WTC11 (cell line): ENCODE measurements around the gene PBOV1. TPM values are rescaled to one million over a fixed set of nuclear protein-coding genes. Genes with fewer than 3 reads are reported as not detected.

Source experiments
- ATAC-seq: fragments of 200-7000 bp; cut with Tn5 transposase; 2 replicates; pipeline ENCODE4 v1.10.0; 2021; ENCODE audit warnings: mild to moderate bottlenecking, moderate library complexity
- CTCF ChIA-PET: fragments of 300-600 bp; sonication (Branson Sonifier 250); formaldehyde crosslinking; loops from one replicate; lab custom pipeline; 2021; ENCODE audit warnings: antibody characterized with exemption; lab: Charles Lee
- POLR2A ChIA-PET: fragments of 350-600 bp; sonication (Branson Sonifier 250); formaldehyde crosslinking; loops from one replicate; lab custom pipeline; 2021; ENCODE audit warnings: antibody characterized with exemption; lab: Charles Lee
- DNase-seq: peaks from one replicate; pipeline ENCODE4 v3.0.0; 2021; ENCODE audit warnings: low spot score
- H3K27ac Mint-ChIP-seq: 2 replicates; pipeline ENCODE4 v1.8.0; 2021; ENCODE audit warnings: mixed read lengths
- H3K27me3 Mint-ChIP-seq: 2 replicates; pipeline ENCODE4 v1.8.0; 2021; ENCODE audit warnings: low read depth, mild to moderate bottlenecking, moderate library complexity, mixed read lengths
- H3K36me3 Mint-ChIP-seq: 2 replicates; pipeline ENCODE4 v1.8.0; 2021; ENCODE audit warnings: mixed read lengths
- H3K4me1 Mint-ChIP-seq: 2 replicates; pipeline ENCODE4 v1.8.0; 2022; ENCODE audit warnings: mixed read lengths
- H3K4me3 Mint-ChIP-seq: 2 replicates; pipeline ENCODE4 v1.8.0; 2021; ENCODE audit warnings: mild to moderate bottlenecking, moderate library complexity, mixed read lengths
- H3K9me3 Mint-ChIP-seq: 2 replicates; pipeline ENCODE4 v1.8.0; 2021; ENCODE audit warnings: mixed read lengths
- ESRRA ChIP-seq: sonication (generic); formaldehyde crosslinking; IDR thresholded peaks from 2 replicates; pipeline ENCODE4 v1.8.1; 2022; ENCODE audit warnings: mild to moderate bottlenecking, missing genetic modification reagents, borderline replicate concordance
- ETV6 ChIP-seq: sonication (generic); formaldehyde crosslinking; IDR thresholded peaks from 2 replicates; pipeline ENCODE4 v1.8.1; 2022; ENCODE audit warnings: mild to moderate bottlenecking, missing genetic modification reagents
- GRHL2 ChIP-seq: fragments of 250-450 bp; sonication (Bioruptor Pico); IDR thresholded peaks from 2 replicates; pipeline ENCODE4 v1.8.0; 2022; ENCODE audit warnings: mild to moderate bottlenecking, moderate library complexity; ENCODE audit not compliant: insufficient replicate concordance, severe bottlenecking
- GTF2I ChIP-seq: fragments of 250-450 bp; sonication (Bioruptor Pico); conservative IDR thresholded peaks from 2 replicates; pipeline ENCODE4 v1.4.0; 2021; ENCODE audit warnings: mild to moderate bottlenecking
- KAT7 ChIP-seq: sonication (generic); formaldehyde crosslinking; IDR thresholded peaks from 2 replicates; pipeline ENCODE4 v1.8.1; 2023; ENCODE audit warnings: missing genetic modification reagents, mild to moderate bottlenecking, borderline replicate concordance
- NFATC4 ChIP-seq: fragments of 250-450 bp; sonication (Bioruptor Pico); IDR thresholded peaks from 2 replicates; pipeline ENCODE4 v1.9.0; 2021; ENCODE audit warnings: mild to moderate bottlenecking
- NR2C2 ChIP-seq: sonication (generic); formaldehyde crosslinking; IDR thresholded peaks from 2 replicates; pipeline ENCODE4 v1.8.0; 2022; ENCODE audit warnings: mild to moderate bottlenecking, missing genetic modification reagents
- NR3C1 ChIP-seq: sonication (generic); formaldehyde crosslinking; conservative IDR thresholded peaks from 2 replicates; pipeline ENCODE4 v1.8.1; 2023; ENCODE audit warnings: low read depth, mild to moderate bottlenecking, missing genetic modification reagents
- OVOL2 ChIP-seq: fragments of 250-450 bp; sonication (Bioruptor Pico); IDR thresholded peaks from 2 replicates; pipeline ENCODE4 v1.9.0; 2021; ENCODE audit warnings: mild to moderate bottlenecking, borderline replicate concordance
- SMAD4 ChIP-seq: sonication (generic); formaldehyde crosslinking; IDR thresholded peaks from 2 replicates; pipeline ENCODE4 v1.8.0; 2022; ENCODE audit warnings: mild to moderate bottlenecking, missing genetic modification reagents
- ZNF232 ChIP-seq: sonication (generic); formaldehyde crosslinking; IDR thresholded peaks from 2 replicates; pipeline ENCODE4 v1.8.0; 2022; ENCODE audit warnings: mild to moderate bottlenecking, missing genetic modification reagents
- ZNF416 ChIP-seq: fragments of 250-450 bp; sonication (Bioruptor Pico); IDR thresholded peaks from 2 replicates; pipeline ENCODE4 v1.9.0; 2021; ENCODE audit warnings: mild to moderate bottlenecking, inconsistent platforms
- ZNF423 ChIP-seq: fragments of 250-450 bp; sonication (Bioruptor Pico); IDR thresholded peaks from 2 replicates; pipeline ENCODE4 v2.1.2; 2022; ENCODE audit warnings: mild to moderate bottlenecking, moderate library complexity
- ZNF671 ChIP-seq: fragments of 250-450 bp; sonication (Bioruptor Pico); IDR thresholded peaks from 2 replicates; pipeline ENCODE4 v1.8.0; 2021; ENCODE audit warnings: mild to moderate bottlenecking
- total RNA-seq: library from RNA; stranded (reverse); gene quantifications from 3 replicates; pipeline ENCODE4 v1.2.3, GENCODE V29; 2021
- TF ChIP-seq, protein P1 (sequence below): fragments of 250-450 bp; sonication (Bioruptor Pico); IDR thresholded peaks from 2 replicates; pipeline ENCODE4 v1.9.0; 2021; ENCODE audit warnings: mild to moderate bottlenecking
- TF ChIP-seq, protein P2 (sequence below): sonication (generic); formaldehyde crosslinking; IDR thresholded peaks from 2 replicates; pipeline ENCODE4 v1.8.0; 2022; ENCODE audit warnings: mild to moderate bottlenecking, missing genetic modification reagents
- TF ChIP-seq, protein P3 (sequence below): fragments of 200-600 bp; IDR thresholded peaks from 2 replicates; pipeline ENCODE4 v1.8.0; 2022; ENCODE audit warnings: antibody characterized with exemption
- TF ChIP-seq, protein P4 (sequence below): fragments of 250-450 bp; sonication (Bioruptor Pico); IDR thresholded peaks from 2 replicates; pipeline ENCODE4 v1.9.0; 2021; ENCODE audit warnings: mild to moderate bottlenecking
- TF ChIP-seq, protein P5 (sequence below): fragments of 250-450 bp; sonication (Bioruptor Pico); IDR thresholded peaks from 2 replicates; pipeline ENCODE4 v2.1.2; 2022; ENCODE audit warnings: mild to moderate bottlenecking, moderate library complexity
- TF ChIP-seq, protein P6 (sequence below): sonication (generic); formaldehyde crosslinking; IDR thresholded peaks from 2 replicates; pipeline ENCODE4 v1.8.1; 2022; ENCODE audit warnings: mild to moderate bottlenecking, moderate library complexity, missing genetic modification reagents

PBOV1 gene
- total RNA-seq, 1 experiment from 2014 or later: not detected

DNA sequence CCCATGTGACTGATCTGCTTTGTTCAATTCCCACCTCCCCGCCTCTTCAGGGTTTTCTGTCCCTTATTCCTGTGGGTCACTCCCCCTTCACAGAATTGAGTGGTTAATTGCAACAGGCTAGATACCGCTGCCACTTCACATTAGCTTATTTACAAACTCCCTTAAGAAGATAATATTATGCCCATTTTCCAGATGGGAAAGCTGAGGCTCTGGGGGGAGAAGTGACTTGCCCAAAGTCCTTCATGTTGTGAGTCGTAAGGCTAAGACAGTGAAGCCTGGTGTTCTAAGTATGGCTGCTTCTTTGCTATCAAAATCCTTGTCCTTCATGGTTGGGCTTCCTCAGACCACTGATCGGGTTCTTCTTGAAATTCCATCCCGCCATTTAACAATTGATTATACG, 39.9 kb upstream of the PBOV1 start (continued):
- TF ChIP-seq SMAD4 (CRISPR knock-in tag) (no peak), KAT7 (CRISPR knock-in tag) (no peak), ZNF423 (no peak), ETV6 (no peak), NR3C1 (CRISPR knock-in tag) (no peak), ZNF232 (CRISPR knock-in tag) (no peak), GTF2I (CRISPR knock-in tag) (no peak), ZNF416 (CRISPR knock-in tag) (no peak)
- TF ChIP-seq, protein P1, sequence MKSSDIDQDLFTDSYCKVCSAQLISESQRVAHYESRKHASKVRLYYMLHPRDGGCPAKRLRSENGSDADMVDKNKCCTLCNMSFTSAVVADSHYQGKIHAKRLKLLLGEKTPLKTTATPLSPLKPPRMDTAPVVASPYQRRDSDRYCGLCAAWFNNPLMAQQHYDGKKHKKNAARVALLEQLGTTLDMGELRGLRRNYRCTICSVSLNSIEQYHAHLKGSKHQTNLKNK (CRISPR knock-in tag): no peak
- TF ChIP-seq, protein P2, sequence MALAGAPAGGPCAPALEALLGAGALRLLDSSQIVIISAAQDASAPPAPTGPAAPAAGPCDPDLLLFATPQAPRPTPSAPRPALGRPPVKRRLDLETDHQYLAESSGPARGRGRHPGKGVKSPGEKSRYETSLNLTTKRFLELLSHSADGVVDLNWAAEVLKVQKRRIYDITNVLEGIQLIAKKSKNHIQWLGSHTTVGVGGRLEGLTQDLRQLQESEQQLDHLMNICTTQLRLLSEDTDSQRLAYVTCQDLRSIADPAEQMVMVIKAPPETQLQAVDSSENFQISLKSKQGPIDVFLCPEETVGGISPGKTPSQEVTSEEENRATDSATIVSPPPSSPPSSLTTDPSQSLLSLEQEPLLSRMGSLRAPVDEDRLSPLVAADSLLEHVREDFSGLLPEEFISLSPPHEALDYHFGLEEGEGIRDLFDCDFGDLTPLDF: no peak
- TF ChIP-seq, protein P3, sequence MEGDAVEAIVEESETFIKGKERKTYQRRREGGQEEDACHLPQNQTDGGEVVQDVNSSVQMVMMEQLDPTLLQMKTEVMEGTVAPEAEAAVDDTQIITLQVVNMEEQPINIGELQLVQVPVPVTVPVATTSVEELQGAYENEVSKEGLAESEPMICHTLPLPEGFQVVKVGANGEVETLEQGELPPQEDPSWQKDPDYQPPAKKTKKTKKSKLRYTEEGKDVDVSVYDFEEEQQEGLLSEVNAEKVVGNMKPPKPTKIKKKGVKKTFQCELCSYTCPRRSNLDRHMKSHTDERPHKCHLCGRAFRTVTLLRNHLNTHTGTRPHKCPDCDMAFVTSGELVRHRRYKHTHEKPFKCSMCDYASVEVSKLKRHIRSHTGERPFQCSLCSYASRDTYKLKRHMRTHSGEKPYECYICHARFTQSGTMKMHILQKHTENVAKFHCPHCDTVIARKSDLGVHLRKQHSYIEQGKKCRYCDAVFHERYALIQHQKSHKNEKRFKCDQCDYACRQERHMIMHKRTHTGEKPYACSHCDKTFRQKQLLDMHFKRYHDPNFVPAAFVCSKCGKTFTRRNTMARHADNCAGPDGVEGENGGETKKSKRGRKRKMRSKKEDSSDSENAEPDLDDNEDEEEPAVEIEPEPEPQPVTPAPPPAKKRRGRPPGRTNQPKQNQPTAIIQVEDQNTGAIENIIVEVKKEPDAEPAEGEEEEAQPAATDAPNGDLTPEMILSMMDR: no peak
- TF ChIP-seq, protein P4, sequence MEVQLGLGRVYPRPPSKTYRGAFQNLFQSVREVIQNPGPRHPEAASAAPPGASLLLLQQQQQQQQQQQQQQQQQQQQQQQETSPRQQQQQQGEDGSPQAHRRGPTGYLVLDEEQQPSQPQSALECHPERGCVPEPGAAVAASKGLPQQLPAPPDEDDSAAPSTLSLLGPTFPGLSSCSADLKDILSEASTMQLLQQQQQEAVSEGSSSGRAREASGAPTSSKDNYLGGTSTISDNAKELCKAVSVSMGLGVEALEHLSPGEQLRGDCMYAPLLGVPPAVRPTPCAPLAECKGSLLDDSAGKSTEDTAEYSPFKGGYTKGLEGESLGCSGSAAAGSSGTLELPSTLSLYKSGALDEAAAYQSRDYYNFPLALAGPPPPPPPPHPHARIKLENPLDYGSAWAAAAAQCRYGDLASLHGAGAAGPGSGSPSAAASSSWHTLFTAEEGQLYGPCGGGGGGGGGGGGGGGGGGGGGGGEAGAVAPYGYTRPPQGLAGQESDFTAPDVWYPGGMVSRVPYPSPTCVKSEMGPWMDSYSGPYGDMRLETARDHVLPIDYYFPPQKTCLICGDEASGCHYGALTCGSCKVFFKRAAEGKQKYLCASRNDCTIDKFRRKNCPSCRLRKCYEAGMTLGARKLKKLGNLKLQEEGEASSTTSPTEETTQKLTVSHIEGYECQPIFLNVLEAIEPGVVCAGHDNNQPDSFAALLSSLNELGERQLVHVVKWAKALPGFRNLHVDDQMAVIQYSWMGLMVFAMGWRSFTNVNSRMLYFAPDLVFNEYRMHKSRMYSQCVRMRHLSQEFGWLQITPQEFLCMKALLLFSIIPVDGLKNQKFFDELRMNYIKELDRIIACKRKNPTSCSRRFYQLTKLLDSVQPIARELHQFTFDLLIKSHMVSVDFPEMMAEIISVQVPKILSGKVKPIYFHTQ (CRISPR knock-in tag): no peak

DNA sequence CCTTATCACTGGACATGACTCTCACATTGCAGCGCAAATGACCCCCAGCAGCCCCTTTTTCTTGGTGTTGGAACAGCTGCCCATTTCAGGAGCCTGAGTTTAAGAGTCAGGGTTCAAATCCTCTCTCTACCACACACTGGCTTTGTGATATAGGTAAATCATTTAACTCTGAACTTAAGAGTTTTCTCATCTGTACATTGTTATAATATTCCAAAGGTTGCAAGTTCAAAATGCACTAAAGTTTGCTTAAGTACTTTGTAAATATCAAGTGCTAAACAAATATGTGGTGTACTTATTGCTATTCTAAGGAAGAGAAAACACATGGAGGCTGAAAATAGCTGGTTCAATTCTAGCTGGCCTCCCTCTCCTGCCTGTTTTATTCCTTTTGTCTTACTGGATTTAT, 39.3 kb upstream of the PBOV1 start:
- H3K9me3 Mint-ChIP-seq: no peaks in the 10 kb centered on the region
- no peak for DNase-seq
- no peak for TF ChIP-seq OVOL2 (CRISPR knock-in tag)
- TF ChIP-seq ZNF671 (CRISPR knock-in tag): no peak
- TF ChIP-seq, protein P5, sequence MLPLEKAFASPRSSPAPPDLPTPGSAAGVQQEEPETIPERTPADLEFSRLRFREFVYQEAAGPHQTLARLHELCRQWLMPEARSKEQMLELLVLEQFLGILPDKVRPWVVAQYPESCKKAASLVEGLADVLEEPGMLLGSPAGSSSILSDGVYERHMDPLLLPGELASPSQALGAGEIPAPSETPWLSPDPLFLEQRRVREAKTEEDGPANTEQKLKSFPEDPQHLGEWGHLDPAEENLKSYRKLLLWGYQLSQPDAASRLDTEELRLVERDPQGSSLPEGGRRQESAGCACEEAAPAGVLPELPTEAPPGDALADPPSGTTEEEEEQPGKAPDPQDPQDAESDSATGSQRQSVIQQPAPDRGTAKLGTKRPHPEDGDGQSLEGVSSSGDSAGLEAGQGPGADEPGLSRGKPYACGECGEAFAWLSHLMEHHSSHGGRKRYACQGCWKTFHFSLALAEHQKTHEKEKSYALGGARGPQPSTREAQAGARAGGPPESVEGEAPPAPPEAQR: no peak
- TF ChIP-seq, protein P6, sequence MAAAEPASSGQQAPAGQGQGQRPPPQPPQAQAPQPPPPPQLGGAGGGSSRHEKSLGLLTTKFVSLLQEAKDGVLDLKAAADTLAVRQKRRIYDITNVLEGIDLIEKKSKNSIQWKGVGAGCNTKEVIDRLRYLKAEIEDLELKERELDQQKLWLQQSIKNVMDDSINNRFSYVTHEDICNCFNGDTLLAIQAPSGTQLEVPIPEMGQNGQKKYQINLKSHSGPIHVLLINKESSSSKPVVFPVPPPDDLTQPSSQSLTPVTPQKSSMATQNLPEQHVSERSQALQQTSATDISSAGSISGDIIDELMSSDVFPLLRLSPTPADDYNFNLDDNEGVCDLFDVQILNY: no peak
- TF ChIP-seq ESRRA (CRISPR knock-in tag): no peak
- TF ChIP-seq NFATC4: no peak
- no peak for TF ChIP-seq NR3C1 (CRISPR knock-in tag)
- TF ChIP-seq GRHL2 (CRISPR knock-in tag): no peak
- no peak for TF ChIP-seq NR2C2 (CRISPR knock-in tag)
- no peak overlapping the region for H3K27ac Mint-ChIP-seq
- peaks cover 4% of the 10 kb centered on the region for H3K36me3 Mint-ChIP-seq
- no peak overlapping the region for H3K4me3 Mint-ChIP-seq
- no peak for ATAC-seq
- no peaks in the 10 kb centered on the region for H3K4me1 Mint-ChIP-seq
- H3K27me3 Mint-ChIP-seq: no peaks in the 10 kb centered on the region
- ChIA-PET CTCF (no interaction called here), POLR2A (no interaction called here)
